HG03354 (cell line): Measurements from ENCODE around the gene CDSN.

Source experiments
- ATAC-seq: cut with Tn5 transposase; IDR thresholded peaks from one replicate; pipeline ENCODE4 v1.9.1; 2021; ENCODE audit warnings: mild to moderate bottlenecking; ENCODE audit not compliant: unreplicated experiment, poor library complexity, severe bottlenecking

The CDSN gene

GRCh38 chr6:31149827-31150447 is 29.7 kb upstream of the CDSN start:
- ATAC-seq: no peak

GRCh38 chr6:31145386-31145785 is 25.1 kb upstream of the CDSN start:
- no peak for ATAC-seq

- no peak for ATAC-seq
Measured at GRCh38 chr6:31144970-31145340, 24.7 kb upstream of the CDSN start.

GRCh38 chr6:31144296-31144969 is 24.2 kb upstream of the CDSN start:
- no peak for ATAC-seq

- no peak for ATAC-seq
Measured at GRCh38 chr6:31143148-31143547, 22.9 kb upstream of the CDSN start.

- ATAC-seq: no peak
Measured at GRCh38 chr6:31142361-31142761, 22.1 kb upstream of the CDSN start.

GRCh38 chr6:31140643-31141042 is 20.4 kb upstream of the CDSN start:
- no peak for ATAC-seq

- ATAC-seq: no peak
Measured at GRCh38 chr6:31139599-31139998, 19.4 kb upstream of the CDSN start.

- no peak for ATAC-seq
Measured at GRCh38 chr6:31138982-31139381, 18.7 kb upstream of the CDSN start, which contains the start of gene PSORS1C2. Gene PSORS1C2 (minus strand): TSS chr6:31139066. CDS start chr6:31139026, 40 bp downstream.

- no peak for ATAC-seq
Measured at GRCh38 chr6:31135710-31136109, 15.5 kb upstream of the CDSN start.

GRCh38 chr6:31132806-31133205 is 12.6 kb upstream of the CDSN start:
- no peak for ATAC-seq

- no peak for ATAC-seq
Measured at GRCh38 chr6:31131595-31131994, 11.3 kb upstream of the CDSN start.

- ATAC-seq: no peak
Measured at GRCh38 chr6:31130751-31131150, 10.5 kb upstream of the CDSN start.

GRCh38 chr6:31129130-31129529 is 8.9 kb upstream of the CDSN start:
- no peak for ATAC-seq

- ATAC-seq: no peak
Measured at GRCh38 chr6:31128093-31128676, 7.9 kb upstream of the CDSN start.

GRCh38 chr6:31126396-31127175 is 6.3 kb upstream of the CDSN start:
- ATAC-seq: no peak

GRCh38 chr6:31125586-31126363 is 5.5 kb upstream of the CDSN start:
- ATAC-seq: no peak

- ATAC-seq: no peak
Measured at GRCh38 chr6:31125162-31125561, 4.9 kb upstream of the CDSN start.

GRCh38 chr6:31122791-31123706 is 2.8 kb upstream of the CDSN start:
- no peak for ATAC-seq
